Nephron (organoid): ENCODE data around the gene CEP170B.

Experiments
- H3K27ac Mint-ChIP-seq, 3 experiments: 2 replicates each; pipeline ENCODE4 v1.8.0; 2020; ENCODE audit warnings: mixed read lengths in 3 of 3, mild to moderate bottlenecking in 2 of 3, moderate library complexity in 1 of 3
- H3K27me3 Mint-ChIP-seq: 2 replicates; pipeline ENCODE4 v1.8.0; 2021; ENCODE audit warnings: low read depth, mild to moderate bottlenecking, moderate library complexity, mixed read lengths
- H3K36me3 Mint-ChIP-seq: 2 replicates; pipeline ENCODE4 v1.8.0; 2020; ENCODE audit warnings: low read depth, mixed read lengths
- H3K4me1 Mint-ChIP-seq: 2 replicates; pipeline ENCODE4 v1.8.0; 2020; ENCODE audit warnings: mixed read lengths
- H3K4me3 Mint-ChIP-seq, 3 experiments: 2 replicates each; pipeline ENCODE4 v1.8.0; 2020; ENCODE audit warnings: mild to moderate bottlenecking in 3 of 3, mixed read lengths in 3 of 3, moderate library complexity in 2 of 3
- H3K9me3 Mint-ChIP-seq: 2 replicates; pipeline ENCODE4 v1.8.0; 2020; ENCODE audit warnings: mixed read lengths
- TF ChIP-seq, protein P1 (sequence below), 3 experiments: fragments of 200-600 bp; sonication (generic); IDR thresholded peaks; one replicate each; pipeline ENCODE4 v1.5.0; 2021; ENCODE audit warnings: antibody characterized with exemption in 3 of 3; ENCODE audit not compliant: unreplicated experiment in 3 of 3

The CEP170B gene

DNA sequence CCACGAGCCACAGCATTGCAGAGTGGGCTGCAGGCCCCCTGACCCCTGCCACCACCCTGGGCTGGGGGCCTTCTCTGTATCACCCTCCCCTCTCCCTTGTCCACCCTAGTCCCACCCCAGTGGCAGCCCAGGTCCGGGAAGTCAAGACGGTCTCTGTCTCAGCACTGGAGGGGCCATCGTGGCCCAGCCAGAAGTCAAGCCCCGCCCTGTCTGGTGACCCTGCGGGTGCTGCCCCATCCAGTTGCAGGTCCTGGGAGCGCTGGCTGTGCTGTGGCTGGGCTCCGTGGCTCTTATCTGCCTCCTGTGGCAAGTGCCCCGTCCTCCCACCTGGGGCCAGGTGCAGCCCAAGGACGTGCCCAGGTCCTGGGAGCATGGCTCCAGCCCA, 62.4 kb downstream of the CEP170B start:
- Mint-ChIP-seq H3K4me1 (no peaks in the 10 kb centered on the region), H3K36me3 (no peaks in the 10 kb centered on the region), H3K4me3 (no peak overlapping the region), H3K9me3 (no peaks in the 10 kb centered on the region), H3K27me3 (peaks cover 18% of the 10 kb centered on the region), H3K27ac (no peak overlapping the region)
- TF ChIP-seq, protein P1, sequence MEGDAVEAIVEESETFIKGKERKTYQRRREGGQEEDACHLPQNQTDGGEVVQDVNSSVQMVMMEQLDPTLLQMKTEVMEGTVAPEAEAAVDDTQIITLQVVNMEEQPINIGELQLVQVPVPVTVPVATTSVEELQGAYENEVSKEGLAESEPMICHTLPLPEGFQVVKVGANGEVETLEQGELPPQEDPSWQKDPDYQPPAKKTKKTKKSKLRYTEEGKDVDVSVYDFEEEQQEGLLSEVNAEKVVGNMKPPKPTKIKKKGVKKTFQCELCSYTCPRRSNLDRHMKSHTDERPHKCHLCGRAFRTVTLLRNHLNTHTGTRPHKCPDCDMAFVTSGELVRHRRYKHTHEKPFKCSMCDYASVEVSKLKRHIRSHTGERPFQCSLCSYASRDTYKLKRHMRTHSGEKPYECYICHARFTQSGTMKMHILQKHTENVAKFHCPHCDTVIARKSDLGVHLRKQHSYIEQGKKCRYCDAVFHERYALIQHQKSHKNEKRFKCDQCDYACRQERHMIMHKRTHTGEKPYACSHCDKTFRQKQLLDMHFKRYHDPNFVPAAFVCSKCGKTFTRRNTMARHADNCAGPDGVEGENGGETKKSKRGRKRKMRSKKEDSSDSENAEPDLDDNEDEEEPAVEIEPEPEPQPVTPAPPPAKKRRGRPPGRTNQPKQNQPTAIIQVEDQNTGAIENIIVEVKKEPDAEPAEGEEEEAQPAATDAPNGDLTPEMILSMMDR (IDR thresholded peaks at IDR 0.05; ENCODE audit: unreplicated experiment in 3 of 3), result no peak

DNA sequence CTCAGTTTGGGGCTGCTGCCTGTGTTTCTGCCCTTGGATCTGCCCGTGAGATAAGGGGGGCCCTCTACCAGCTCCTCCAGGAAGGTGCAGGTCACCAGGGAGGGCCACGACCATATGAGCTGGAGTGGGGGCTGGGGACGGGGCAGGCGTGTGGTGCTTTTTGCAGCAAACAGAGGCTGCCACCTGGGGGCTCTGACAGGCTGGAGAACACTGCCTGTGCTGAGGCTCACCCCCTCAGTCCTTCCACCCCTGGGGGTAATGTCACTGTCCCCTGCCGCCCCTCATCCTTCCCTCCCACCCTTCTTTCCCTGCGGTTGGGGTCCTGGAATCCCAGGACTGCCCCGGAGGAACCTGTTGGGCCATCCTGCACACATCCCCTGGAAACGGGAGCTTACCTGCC, 62.8 kb downstream of the CEP170B start:
- TF ChIP-seq, protein P1 (IDR thresholded peaks at IDR 0.05; ENCODE audit: unreplicated experiment in 3 of 3), result no peak
- H3K27ac Mint-ChIP-seq, result no peak overlapping the region
- no peaks in the 10 kb centered on the region for H3K4me1 Mint-ChIP-seq
- no peak overlapping the region for H3K4me3 Mint-ChIP-seq
- no peaks in the 10 kb centered on the region for H3K9me3 Mint-ChIP-seq
- H3K27me3 Mint-ChIP-seq, result peaks cover 19% of the 10 kb centered on the region
- no peaks in the 10 kb centered on the region for H3K36me3 Mint-ChIP-seq

DNA sequence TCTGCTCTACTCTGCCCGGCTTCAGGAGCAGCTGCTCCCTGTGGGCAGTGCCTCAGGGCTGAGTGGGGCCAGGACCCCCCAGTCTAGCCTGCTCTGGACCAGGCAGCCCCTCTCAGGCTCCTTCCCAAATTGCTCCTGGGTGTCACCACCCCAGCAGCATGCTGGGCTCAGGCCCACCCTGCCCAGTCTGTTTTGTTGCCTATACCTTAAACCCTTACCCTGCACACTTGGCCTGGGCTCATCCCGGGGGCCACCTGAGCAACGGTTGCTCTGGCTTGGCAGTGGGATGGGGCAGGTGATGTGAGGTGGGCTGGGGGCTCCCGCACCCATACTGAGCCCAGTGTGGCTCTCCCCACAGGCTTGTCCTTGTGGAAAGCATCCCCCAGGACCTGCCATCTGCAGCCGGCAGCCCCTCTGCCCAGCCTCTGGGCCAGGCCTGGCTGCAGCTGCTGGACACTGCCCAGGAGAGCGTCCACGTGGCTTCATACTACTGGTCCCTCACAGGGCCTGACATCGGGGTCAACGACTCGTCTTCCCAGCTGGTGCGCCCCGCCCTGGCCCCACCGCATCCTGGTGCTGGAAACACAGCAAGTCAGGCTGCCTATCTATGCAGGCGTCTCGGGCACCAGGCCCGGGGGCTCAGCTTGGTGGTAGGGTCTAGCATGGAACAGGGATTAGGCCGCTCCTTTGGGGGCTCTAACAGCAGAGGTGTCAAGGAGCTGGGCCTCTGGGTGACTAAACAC, 63.5 kb downstream of the CEP170B start:
- TF ChIP-seq, protein P1 (IDR thresholded peaks at IDR 0.05; ENCODE audit: unreplicated experiment in 3 of 3), result no peak
- Mint-ChIP-seq H3K27ac (no peak overlapping the region), H3K36me3 (no peaks in the 10 kb centered on the region), H3K4me3 (no peak overlapping the region), H3K4me1 (no peaks in the 10 kb centered on the region), H3K27me3 (peaks cover 19% of the 10 kb centered on the region), H3K9me3 (no peaks in the 10 kb centered on the region)

DNA sequence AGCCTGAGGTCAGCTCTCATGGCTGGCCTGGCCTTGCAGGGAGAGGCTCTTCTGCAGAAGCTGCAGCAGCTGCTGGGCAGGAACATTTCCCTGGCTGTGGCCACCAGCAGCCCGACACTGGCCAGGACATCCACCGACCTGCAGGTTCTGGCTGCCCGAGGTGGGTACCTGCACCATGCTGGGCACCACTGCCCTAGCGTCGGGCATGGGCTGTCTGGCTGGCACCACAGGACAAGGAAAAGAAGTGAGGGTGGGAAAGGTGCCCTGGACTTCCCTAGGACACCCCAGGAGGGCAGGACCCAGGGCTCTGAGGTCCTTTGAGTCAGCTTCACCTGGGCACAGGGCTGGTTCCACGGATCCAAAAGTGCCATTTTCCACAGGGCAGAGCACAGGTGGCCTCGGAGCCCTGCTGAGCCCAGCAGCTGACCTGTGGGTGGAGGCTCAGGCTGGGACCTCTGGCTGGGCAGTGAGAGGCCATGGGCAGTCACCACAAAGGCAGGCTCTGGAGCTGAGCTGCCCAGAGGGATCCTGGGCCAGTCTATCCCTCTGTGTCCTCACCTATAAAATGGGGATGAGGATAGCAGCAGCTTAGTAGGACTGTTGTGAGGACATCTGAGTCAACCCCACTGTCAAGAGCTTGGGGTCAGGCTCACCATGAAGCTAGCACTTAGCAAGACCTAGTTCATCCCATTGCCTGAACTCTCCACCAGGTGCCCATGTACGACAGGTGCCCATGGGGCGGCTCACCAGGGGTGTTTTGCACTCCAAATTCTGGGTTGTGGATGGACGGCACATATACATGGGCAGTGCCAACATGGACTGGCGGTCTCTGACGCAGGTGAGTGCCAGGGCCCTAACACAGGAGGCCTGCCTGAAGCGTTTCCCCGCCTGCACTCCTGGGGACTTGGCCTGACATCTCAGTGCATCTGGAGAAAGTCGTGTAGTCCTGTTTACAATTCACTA, 64.5 kb downstream of the CEP170B start:
- H3K27ac Mint-ChIP-seq, result peak overlapping the region in 1 of 3 experiments; percentile 4
- H3K36me3 Mint-ChIP-seq, result no peaks in the 10 kb centered on the region
- TF ChIP-seq, protein P1 (IDR thresholded peaks at IDR 0.05; ENCODE audit: unreplicated experiment in 3 of 3), result no peak
- peaks cover 3% of the 10 kb centered on the region for H3K4me1 Mint-ChIP-seq
- H3K27me3 Mint-ChIP-seq, result peaks cover 25% of the 10 kb centered on the region
- H3K9me3 Mint-ChIP-seq, result no peaks in the 10 kb centered on the region
- peak overlapping the region in 1 of 3 experiments; percentile 28 for H3K4me3 Mint-ChIP-seq

DNA sequence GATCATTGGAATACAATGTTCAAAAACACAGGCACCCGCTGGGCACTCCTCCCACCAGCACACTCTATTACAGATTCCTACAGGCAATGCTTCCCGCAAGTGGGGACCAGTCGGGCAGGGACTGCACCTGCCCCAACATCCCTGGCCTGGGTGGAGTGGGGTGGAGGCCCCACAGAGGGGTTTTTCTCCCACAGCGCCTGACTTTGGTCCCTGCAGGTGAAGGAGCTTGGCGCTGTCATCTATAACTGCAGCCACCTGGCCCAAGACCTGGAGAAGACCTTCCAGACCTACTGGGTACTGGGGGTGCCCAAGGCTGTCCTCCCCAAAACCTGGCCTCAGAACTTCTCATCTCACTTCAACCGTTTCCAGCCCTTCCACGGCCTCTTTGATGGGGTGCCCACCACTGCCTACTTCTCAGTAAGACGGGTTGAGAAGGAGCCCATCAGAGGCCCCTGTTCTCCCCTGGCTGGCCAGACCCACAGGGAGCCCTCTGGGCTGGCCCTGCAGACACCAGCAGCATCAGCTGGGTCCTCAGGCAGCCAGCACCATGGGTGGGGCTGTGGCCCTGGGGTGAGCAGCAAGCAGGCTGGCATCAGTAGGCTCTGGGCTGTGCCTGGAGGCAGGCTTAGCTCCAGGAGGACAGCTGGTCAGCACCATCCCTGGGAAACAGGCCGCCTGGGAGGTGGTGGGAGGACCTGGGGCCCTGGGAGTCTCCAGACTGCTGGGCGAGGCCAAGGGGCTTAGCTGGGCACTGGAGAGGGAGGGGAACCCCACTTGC, 65.6 kb downstream of the CEP170B start:
- Mint-ChIP-seq H3K4me1 (peaks cover 7% of the 10 kb centered on the region), H3K27ac (peak overlapping the region in 1 of 3 experiments; percentile 4), H3K4me3 (peak overlapping the region in 1 of 3 experiments; percentile 28), H3K9me3 (no peaks in the 10 kb centered on the region), H3K27me3 (peaks cover 36% of the 10 kb centered on the region), H3K36me3 (no peaks in the 10 kb centered on the region)
- TF ChIP-seq, protein P1 (IDR thresholded peaks at IDR 0.05; ENCODE audit: unreplicated experiment in 3 of 3), result no peak
